Measurements from ENCODE around the gene STX10. TPM values are rescaled to one million over a fixed set of nuclear protein-coding genes. Genes with fewer than 3 reads are reported as not detected.

STX10 gene
- total and polyA plus RNA-seq, 3 donors from 2014 or later = 18.1 to 37.6 (median 27.2) TPM

DNA sequence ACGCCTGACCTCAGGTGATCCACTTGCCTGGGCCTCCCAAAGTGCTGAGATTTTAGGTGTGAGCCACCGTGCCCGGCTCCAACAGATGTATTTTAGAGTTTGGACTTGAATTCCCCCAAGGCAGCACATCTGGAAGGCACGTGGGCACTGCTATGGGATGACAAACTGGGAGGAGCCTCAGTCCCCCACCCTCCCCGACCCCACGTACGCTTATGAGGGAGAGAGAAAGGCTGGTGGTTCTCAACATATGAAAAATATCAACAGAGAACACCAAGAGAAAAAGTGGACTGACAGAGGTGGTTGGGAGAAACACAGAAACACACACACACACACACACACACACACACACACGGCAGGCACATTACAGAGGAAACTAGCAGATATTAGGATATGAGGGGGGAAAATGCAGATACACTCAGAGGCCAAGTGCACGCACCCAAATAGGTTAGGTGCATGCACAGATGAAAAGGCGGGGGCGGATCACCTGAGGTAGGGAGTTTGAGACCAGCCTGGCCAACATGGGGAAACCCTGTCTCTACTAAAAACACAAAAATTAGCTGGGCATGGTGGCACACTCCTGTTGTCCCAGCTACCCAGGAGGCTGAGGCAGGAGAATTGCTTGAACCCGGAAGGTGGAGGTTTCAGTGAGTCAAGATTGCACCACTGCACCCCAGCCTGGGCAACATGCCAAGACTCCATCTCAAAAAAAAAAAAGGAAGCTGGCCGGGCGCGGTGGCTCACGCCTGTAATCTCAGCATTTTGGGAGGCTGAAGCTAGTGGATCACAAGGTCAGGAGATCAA lies 3.2 kb downstream of the STX10 start:
- no peak overlapping the region for H3K27ac ChIP-seq
- intact Hi-C loops (cut with DNase I; ENCODE audit: low total_unique reads) = no loop called here
- no peaks in the 10 kb centered on the region for H3K27me3 ChIP-seq
- no peaks in the 10 kb centered on the region for H3K36me3 ChIP-seq (ENCODE audit: low read depth, missing control alignments)
- peaks cover under 1% of the 10 kb centered on the region for H3K4me1 ChIP-seq
- no peak for DNase-seq
- WGBS, 2 donors = 70 to 76% methylated on average over 16 of the region's 16 CpGs
- no peaks in the 10 kb centered on the region for H3K9me3 ChIP-seq
- no peak for TF ChIP-seq POLR2A (IDR thresholded peaks at IDR 0.05)
- TF ChIP-seq, protein P1, sequence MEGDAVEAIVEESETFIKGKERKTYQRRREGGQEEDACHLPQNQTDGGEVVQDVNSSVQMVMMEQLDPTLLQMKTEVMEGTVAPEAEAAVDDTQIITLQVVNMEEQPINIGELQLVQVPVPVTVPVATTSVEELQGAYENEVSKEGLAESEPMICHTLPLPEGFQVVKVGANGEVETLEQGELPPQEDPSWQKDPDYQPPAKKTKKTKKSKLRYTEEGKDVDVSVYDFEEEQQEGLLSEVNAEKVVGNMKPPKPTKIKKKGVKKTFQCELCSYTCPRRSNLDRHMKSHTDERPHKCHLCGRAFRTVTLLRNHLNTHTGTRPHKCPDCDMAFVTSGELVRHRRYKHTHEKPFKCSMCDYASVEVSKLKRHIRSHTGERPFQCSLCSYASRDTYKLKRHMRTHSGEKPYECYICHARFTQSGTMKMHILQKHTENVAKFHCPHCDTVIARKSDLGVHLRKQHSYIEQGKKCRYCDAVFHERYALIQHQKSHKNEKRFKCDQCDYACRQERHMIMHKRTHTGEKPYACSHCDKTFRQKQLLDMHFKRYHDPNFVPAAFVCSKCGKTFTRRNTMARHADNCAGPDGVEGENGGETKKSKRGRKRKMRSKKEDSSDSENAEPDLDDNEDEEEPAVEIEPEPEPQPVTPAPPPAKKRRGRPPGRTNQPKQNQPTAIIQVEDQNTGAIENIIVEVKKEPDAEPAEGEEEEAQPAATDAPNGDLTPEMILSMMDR (IDR thresholded peaks at IDR 0.05) = no peak
- H3K4me3 ChIP-seq = no peak overlapping the region

DNA sequence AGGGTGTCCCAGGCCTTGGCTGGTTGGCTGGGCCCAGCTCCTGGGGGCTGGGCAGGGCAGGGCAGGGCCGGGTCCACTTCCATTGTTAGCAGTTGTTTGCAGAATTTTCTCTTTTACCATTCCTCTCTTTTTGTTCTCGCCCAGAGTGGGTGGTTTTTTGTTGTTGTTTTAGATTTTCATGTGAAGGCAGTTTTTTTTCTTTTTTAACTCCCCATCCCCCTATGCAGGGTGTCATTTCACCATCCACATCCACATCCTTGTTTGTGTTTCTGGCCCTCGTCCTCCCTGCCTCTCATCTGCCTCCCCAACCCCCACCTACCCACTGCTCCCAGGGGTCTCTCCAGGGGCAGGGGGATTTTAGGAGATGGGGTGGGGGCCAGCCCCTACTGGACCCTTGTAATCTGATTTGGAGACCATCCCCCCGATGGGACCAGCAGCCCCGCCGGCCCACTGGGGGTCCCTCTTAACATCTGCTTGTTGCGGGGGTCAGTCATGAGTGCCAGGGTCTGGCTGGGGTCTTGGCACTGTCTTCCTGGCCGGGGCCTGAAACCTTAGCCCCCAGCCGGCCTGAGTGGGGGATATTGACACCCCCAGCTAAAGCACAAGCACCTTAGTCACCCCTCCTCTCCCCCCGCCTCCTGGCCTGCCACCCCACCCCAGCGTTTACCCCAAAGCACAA lies 10.4 kb downstream of the STX10 start:
- TF ChIP-seq, protein P1 (IDR thresholded peaks at IDR 0.05) = no peak
- TF ChIP-seq POLR2A (IDR thresholded peaks at IDR 0.05) = no peak
- Histone ChIP-seq H3K27me3 (no peaks in the 10 kb centered on the region), H3K27ac (no peak overlapping the region), H3K36me3 (ENCODE audit: low read depth, missing control alignments) (no peaks in the 10 kb centered on the region), H3K9me3 (no peaks in the 10 kb centered on the region), H3K4me3 (no peak overlapping the region), H3K4me1 (no peaks in the 10 kb centered on the region)
- WGBS, 2 donors = 89 to 90% methylated on average over 11 of the region's 11 CpGs
- no peak for DNase-seq
- intact Hi-C loops (cut with DNase I; ENCODE audit: low total_unique reads) = no loop called here

DNA sequence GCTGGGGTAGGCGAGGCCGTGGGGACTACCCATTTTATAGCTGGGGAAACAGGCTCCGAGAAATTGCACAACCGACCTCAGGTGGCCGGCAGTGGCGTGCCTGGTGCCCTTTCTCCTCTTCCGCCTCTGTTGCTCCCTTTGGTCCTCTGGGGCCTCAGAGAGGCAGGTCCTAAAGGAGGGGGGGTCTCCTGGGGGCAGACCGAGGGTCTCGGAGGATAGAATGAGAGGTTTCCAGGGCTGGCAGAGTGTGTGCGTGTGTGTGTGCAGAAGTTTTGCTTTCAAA lies 11.3 kb downstream of the STX10 start:
- no peaks in the 10 kb centered on the region for H3K36me3 ChIP-seq (ENCODE audit: low read depth, missing control alignments)

DNA sequence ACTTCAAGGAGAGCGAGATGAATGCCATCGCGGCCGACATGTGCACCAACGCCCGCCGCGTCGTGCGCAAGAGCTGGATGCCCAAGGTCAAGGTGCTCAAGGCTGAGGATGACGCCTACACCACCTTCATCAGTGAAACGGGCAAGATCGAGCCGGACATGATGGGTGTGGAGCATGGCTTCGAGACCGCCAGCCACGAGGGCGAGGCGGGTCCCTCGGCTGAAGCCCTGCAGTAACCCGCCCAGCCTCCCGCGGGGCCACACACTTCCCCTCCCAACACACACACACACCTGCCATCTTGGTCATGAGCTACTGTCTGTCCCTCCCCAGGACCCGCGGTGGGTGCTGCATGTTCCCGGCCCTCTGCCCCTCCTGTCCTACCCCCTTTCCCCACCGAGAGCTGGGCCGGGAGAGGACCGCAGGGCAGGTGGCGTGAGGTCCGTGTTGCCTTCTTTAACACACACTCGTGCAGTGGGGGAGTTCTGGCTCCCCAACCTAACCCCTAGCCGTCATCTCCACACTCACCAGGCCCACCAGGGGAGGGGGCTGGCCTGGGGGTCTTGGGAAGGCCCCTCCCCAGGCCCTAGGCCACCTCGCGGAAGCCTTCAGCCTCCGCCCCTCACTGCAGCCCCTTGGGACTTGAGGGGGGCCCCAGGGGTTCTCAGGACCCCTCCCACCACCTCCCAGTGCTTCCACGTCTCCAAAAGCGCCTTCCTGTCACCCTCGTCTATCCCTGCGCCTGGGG lies 11.8 kb downstream of the STX10 start:
- no peak for DNase-seq
- Histone ChIP-seq H3K4me1 (no peaks in the 10 kb centered on the region), H3K4me3 (no peak overlapping the region), H3K36me3 (ENCODE audit: low read depth, missing control alignments) (no peaks in the 10 kb centered on the region), H3K27me3 (no peaks in the 10 kb centered on the region), H3K27ac (no peak overlapping the region), H3K9me3 (no peaks in the 10 kb centered on the region)
- TF ChIP-seq, protein P1 (IDR thresholded peaks at IDR 0.05) = no peak
- TF ChIP-seq POLR2A (IDR thresholded peaks at IDR 0.05) = no peak
- intact Hi-C loops (cut with DNase I; ENCODE audit: low total_unique reads) = no loop called here
- WGBS, 2 donors = 88 to 90% methylated on average over 30 to 40 of the region's 40 CpGs

More for the DNA sequence above, 11.3 kb downstream of the STX10 start:
- intact Hi-C loops (cut with DNase I; ENCODE audit: low total_unique reads) = no loop called here
- Histone ChIP-seq H3K4me3 (no peak overlapping the region), H3K9me3 (no peaks in the 10 kb centered on the region), H3K4me1 (no peaks in the 10 kb centered on the region), H3K27me3 (no peaks in the 10 kb centered on the region), H3K27ac (no peak overlapping the region)
- no peak for TF ChIP-seq POLR2A (IDR thresholded peaks at IDR 0.05)
- TF ChIP-seq, protein P1 (IDR thresholded peaks at IDR 0.05) = no peak
- WGBS, 2 donors = 89 to 91% methylated on average over 10 of the region's 10 CpGs
- no peak for DNase-seq

All from testis (tissue), 3 donors.